Upper lobe of left lung (tissue), 4 donors: ENCODE data around the gene FER.

Source experiments
- EP300 ChIP-seq, 4 donors: sonication (generic); formaldehyde crosslinking; IDR thresholded peaks; one replicate each; pipeline ENCODE4 v1.5.1; 2017; ENCODE audit warnings: antibody characterized with exemption in 4 of 4, control low read depth in 2 of 4
- POLR2A ChIP-seq, 4 donors: fragments of 450-650 bp; IDR thresholded peaks; one replicate each; pipeline ENCODE4 v1.5.1; 2016 to 2017; ENCODE audit warnings: antibody characterized with exemption in 4 of 4, mild to moderate bottlenecking in 2 of 4
- POLR2AphosphoS5 ChIP-seq, 2 donors: sonication (generic); formaldehyde crosslinking; IDR thresholded peaks; one replicate each; pipeline ENCODE4 v1.5.1; 2017; ENCODE audit warnings: antibody characterized with exemption in 2 of 2
- TF ChIP-seq, protein P1 (sequence below), 6 experiments: fragments of 450-650 bp in 4 of 6; fragments of 200-600 bp in 2 of 6; sonication (generic) in 2 of 6; IDR thresholded peaks; one replicate each; pipeline ENCODE4 v1.5.1; 2016 to 2019; ENCODE audit warnings: antibody characterized with exemption in 6 of 6

DNA sequence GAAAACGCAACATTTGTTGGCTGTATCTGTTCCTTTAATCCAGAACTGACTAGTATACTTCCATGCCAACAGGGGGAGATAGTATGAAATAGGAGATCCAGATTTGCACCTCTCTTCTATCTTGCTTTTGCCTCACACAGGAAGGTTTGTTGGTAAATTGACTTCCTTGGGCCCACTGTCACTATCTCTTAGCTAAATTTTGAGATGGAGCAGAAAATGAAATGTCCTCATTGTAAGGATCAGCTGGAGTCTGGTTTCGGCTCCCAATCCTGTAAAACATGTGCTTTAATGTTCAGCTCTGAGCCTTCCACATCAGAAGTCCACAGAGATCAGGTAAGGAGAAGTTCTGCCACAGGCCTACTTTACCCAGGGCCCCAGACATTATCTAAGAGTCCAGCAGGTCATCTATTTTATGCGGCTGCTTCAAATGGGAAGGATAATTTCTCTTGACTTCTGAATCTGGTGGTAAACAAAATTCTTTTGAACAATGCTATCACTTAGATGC, 176.8 kb downstream of the FER start:
- TF ChIP-seq POLR2AphosphoS5 (IDR thresholded peaks at IDR 0.05): no peak
- TF ChIP-seq, protein P1, sequence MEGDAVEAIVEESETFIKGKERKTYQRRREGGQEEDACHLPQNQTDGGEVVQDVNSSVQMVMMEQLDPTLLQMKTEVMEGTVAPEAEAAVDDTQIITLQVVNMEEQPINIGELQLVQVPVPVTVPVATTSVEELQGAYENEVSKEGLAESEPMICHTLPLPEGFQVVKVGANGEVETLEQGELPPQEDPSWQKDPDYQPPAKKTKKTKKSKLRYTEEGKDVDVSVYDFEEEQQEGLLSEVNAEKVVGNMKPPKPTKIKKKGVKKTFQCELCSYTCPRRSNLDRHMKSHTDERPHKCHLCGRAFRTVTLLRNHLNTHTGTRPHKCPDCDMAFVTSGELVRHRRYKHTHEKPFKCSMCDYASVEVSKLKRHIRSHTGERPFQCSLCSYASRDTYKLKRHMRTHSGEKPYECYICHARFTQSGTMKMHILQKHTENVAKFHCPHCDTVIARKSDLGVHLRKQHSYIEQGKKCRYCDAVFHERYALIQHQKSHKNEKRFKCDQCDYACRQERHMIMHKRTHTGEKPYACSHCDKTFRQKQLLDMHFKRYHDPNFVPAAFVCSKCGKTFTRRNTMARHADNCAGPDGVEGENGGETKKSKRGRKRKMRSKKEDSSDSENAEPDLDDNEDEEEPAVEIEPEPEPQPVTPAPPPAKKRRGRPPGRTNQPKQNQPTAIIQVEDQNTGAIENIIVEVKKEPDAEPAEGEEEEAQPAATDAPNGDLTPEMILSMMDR (IDR thresholded peaks at IDR 0.05): no peak
- no peak for TF ChIP-seq EP300 (IDR thresholded peaks at IDR 0.05)
- no peak for TF ChIP-seq POLR2A (IDR thresholded peaks at IDR 0.05)
